ENCODE data around the gene UBR4. TPM values are rescaled to one million over a fixed set of nuclear protein-coding genes. Genes with fewer than 3 reads are reported as not detected.
A peak's percentile ranks its signal among the peaks of the same experiment; 100 is the strongest.

The UBR4 gene
- total RNA-seq, 4 donors from 2014 or later = 193 to 292 (median 229) TPM

DNA sequence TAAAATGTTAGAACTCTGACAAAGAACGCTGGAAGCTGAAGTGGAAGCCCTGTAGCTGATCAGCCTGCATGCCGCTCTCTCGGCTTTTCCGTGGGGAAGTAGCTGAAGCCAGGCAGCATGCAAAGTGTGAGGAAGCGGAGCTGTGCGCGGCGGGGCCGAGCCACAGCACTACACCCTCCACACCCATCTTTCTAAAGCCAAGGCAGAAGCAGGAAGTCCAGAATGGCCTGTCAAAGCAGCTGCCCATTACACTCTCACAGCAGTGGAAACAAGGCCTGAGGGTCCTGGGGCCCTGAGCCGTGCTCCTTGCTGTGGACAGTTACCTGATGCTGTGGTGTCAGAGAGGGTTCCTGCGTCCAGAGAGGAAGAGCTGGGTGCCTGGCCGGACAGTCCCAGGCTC lies 69.6 kb downstream of the UBR4 start:
- H3K4me1 ChIP-seq = no peaks in the 10 kb centered on the region
- peaks cover 0 to 99% (median 0%) of the 10 kb centered on the region in 3 donors for H3K36me3 ChIP-seq
- H3K27ac ChIP-seq = peak overlapping the region in 1 of 4 donors; percentile 37
- H3K9me3 ChIP-seq = no peaks in the 10 kb centered on the region
- TF ChIP-seq POLR2A (IDR thresholded peaks at IDR 0.05) = no peak
- TF ChIP-seq, protein P1, sequence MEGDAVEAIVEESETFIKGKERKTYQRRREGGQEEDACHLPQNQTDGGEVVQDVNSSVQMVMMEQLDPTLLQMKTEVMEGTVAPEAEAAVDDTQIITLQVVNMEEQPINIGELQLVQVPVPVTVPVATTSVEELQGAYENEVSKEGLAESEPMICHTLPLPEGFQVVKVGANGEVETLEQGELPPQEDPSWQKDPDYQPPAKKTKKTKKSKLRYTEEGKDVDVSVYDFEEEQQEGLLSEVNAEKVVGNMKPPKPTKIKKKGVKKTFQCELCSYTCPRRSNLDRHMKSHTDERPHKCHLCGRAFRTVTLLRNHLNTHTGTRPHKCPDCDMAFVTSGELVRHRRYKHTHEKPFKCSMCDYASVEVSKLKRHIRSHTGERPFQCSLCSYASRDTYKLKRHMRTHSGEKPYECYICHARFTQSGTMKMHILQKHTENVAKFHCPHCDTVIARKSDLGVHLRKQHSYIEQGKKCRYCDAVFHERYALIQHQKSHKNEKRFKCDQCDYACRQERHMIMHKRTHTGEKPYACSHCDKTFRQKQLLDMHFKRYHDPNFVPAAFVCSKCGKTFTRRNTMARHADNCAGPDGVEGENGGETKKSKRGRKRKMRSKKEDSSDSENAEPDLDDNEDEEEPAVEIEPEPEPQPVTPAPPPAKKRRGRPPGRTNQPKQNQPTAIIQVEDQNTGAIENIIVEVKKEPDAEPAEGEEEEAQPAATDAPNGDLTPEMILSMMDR (IDR thresholded peaks at IDR 0.05) = no peak
- H3K4me3 ChIP-seq = no peak overlapping the region
- no peaks in the 10 kb centered on the region for H3K27me3 ChIP-seq
- no peak for DNase-seq

DNA sequence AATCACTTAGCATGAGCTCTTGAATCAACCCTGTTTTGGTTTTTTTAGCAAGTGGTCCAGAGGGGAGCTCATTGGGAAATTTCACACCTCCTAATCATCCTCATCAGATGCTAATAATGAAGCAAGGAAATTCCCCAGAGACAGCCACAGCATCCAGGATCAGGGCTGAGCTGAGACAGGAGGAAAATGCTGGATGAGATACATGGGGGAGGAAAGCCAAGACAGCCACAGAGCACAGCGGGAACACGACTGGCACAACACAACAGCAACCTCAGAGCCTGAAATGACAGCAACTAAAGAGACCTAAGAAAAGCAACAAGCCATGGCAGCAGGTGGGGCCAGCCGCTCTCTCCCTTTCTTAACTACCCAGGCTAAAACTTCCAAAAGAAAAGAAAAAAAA lies 70.4 kb downstream of the UBR4 start:
- peaks cover 0 to 99% (median 0%) of the 10 kb centered on the region in 3 donors for H3K36me3 ChIP-seq
- no peak overlapping the region for H3K4me3 ChIP-seq
- H3K4me1 ChIP-seq = no peaks in the 10 kb centered on the region
- no peak for DNase-seq
- no peak overlapping the region for H3K27ac ChIP-seq
- H3K27me3 ChIP-seq = no peaks in the 10 kb centered on the region
- TF ChIP-seq POLR2A (IDR thresholded peaks at IDR 0.05) = no peak
- TF ChIP-seq, protein P1 (IDR thresholded peaks at IDR 0.05) = no peak
- no peaks in the 10 kb centered on the region for H3K9me3 ChIP-seq

DNA sequence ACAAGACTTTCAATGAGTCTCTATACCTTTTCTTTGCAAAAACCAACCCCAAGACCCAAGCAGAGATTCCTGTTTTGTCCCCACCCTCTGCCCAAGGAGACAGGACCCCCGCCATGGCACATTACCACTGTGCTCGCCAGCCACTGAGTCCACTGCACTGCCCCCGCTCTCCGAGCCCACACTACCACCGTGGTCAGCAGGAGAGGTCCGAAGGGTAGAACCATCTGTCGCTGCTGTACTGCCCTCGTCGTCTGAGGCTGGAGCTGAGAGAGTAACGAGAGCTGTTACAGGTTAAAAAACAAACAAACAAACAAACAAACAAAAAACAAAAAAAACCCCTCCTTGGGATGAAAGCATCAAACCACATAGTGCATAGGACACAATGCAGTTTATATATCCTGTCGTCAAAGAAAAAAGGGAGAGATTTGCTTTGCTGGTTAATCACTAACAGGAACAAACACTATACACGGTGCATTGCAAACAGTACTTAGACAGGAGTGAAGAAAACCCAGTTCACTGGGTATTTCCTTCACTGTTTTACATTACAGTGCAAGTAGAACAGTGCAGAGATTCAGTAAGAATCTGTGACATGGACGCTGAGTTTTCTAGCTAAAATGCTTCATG lies 71.0 kb downstream of the UBR4 start:
- no peaks in the 10 kb centered on the region for H3K9me3 ChIP-seq
- H3K27me3 ChIP-seq = no peaks in the 10 kb centered on the region
- H3K27ac ChIP-seq = no peak overlapping the region
- no peak overlapping the region for H3K4me3 ChIP-seq
- H3K4me1 ChIP-seq = no peaks in the 10 kb centered on the region
- TF ChIP-seq, protein P1 (IDR thresholded peaks at IDR 0.05) = no peak
- TF ChIP-seq POLR2A (IDR thresholded peaks at IDR 0.05) = no peak
- peaks cover 0 to 99% (median 0%) of the 10 kb centered on the region in 3 donors for H3K36me3 ChIP-seq
- no peak for DNase-seq

DNA sequence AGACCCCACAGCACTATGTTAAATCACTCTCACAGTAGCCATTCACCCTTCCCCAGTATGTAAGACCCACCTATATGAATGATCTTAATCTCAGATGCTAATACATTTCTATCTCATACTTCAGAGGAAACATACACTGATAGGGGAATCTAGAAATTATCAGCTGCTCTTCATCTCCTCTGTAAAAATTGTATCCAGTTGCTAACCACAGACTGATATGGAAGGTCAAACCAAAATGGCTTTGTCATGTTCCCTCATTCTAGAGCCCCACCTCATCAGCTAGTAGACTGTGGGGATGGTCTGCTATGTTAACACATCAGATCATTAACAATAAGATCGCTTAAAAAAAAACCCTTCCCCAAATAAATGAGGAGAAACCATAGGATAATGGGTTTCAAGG lies 71.7 kb downstream of the UBR4 start:
- no peak overlapping the region for H3K27ac ChIP-seq
- no peaks in the 10 kb centered on the region for H3K27me3 ChIP-seq
- TF ChIP-seq, protein P1 (IDR thresholded peaks at IDR 0.05) = no peak
- TF ChIP-seq POLR2A (IDR thresholded peaks at IDR 0.05) = no peak
- H3K9me3 ChIP-seq = peaks cover 0 to 3% (median 0%) of the 10 kb centered on the region in 4 donors
- no peak overlapping the region for H3K4me3 ChIP-seq
- no peak for DNase-seq
- peaks cover 0 to 99% (median 0%) of the 10 kb centered on the region in 3 donors for H3K36me3 ChIP-seq
- no peaks in the 10 kb centered on the region for H3K4me1 ChIP-seq

DNA sequence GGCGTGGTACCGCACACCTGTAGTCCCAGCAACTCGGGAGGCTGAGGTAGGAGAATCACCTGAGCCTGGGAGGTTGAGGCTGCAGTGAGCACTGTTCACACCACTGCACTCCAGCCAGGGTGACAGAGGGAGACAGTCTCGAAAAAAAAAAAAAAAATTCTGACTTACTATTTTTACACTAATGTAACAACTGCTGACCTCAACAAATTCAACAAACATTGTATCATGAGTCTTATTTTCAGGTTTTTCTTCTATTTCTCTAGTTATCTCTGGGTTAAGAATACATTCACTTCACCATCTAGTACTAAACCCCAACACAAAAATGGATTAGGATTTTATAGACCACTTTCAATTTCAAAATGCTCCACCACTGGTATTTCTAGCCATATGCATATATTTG lies 72.9 kb downstream of the UBR4 start:
- Histone ChIP-seq H3K4me1 (no peaks in the 10 kb centered on the region), H3K27me3 (no peaks in the 10 kb centered on the region), H3K4me3 (no peak overlapping the region), H3K27ac (no peak overlapping the region), H3K9me3 (peaks cover 0 to 3% (median 0%) of the 10 kb centered on the region in 4 donors), H3K36me3 (peaks cover 0 to 97% (median 0%) of the 10 kb centered on the region in 3 donors)
- no peak for DNase-seq
- TF ChIP-seq POLR2A (IDR thresholded peaks at IDR 0.05) = no peak
- TF ChIP-seq, protein P1 (IDR thresholded peaks at IDR 0.05) = no peak

Measured in Peyer's patch (tissue), 4 donors.